DLD1 (cell line): ENCODE measurements around the gene CSNK1G1.

Source experiments
- in situ Hi-C: cut with HindIII; loops from 2 replicates; pipeline ENCODE4 v1.10.0; 2017; ENCODE audit warnings: low sequenced_read_pairs

Gene CSNK1G1

DNA sequence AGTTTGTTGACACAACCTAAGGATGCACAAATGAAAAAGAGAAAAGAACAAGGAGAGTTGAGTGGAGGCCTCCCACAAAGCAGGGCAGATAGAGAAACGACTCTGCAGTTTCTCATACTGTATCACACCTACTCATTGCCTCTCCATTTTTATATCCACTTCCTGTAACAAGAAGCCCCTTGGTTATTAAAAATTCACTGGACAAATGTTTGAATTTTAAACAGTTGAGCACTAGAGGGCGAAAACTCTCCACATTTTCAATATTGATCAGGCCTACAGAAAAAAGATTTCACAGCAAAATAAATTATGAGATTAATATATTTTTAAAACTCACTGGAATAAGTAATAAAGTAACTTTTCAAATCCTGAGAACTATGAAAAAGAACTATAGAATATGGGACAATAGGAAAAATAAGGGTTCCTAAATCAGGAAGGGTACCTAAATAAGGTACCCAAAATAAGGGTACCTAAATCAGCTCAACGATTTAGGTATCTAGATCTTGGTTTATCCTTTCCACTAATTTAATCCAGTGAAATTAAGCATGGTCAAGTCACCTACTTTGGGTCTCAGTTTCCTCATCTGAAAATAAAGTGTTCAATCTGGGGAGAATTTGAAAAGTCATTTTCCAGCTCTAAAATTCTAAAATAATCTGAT, 146.2 kb downstream of the CSNK1G1 start:
- in situ Hi-C loops, result no loop called here

DNA sequence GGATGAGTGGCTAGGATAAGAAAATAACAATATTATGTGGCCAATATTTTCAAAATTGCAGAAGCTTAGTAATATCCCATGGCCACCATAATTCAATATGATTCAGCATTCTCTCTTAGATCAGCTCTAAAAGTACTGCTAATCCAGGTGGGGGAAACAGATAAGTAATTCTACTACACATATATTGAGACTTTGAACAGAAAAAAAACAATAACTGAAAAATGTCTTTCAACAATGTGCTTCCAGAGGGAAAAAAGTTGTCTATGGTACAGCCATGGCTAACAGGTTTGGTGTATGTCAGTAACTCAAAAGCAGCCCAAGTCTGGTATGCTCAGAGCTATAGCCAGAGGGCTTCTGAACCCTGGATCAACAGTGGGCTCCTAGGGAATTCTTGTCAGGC, 150.8 kb downstream of the CSNK1G1 start:
- in situ Hi-C loops, result no loop called here

DNA sequence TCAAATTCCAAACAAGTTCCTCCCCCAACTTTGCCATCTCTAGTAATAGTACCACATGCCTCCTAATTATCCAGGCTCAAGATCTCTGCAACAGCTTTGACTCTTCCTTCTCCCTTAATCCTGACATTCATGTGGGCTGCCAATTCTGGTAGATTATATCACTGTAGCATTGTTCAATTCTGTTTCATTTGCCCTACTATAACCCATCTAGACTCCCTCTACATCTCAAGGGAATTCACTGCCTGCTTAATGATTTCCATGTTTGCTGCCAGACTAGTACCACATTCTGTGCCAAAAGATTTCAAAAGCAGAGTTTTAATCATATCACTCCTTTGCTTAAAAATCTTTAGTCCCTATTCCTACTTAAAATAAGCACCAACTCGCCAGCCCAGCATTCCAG, 158.5 kb downstream of the CSNK1G1 start:
- in situ Hi-C loops, result no loop called here

DNA sequence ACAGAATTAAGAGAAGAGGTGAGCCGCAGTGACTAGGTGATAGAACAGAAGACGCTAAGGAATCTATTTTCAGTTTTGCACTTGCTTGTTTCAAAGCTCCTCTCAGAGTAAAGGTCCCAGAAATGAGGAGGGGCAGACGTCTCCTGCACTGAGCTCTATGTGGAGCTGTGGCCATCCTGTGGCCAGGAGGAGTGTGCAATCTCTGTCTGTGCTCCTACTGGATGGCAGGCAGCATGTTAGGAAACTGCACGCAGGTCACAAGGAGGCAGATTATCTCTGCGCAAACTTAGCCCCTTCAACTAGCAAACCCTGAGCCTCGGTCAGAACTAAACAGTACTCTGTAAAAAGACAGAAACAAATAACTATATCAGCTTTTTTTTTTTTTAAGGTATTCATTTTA, 162.0 kb downstream of the CSNK1G1 start:
- in situ Hi-C loops, result no loop called here

DNA sequence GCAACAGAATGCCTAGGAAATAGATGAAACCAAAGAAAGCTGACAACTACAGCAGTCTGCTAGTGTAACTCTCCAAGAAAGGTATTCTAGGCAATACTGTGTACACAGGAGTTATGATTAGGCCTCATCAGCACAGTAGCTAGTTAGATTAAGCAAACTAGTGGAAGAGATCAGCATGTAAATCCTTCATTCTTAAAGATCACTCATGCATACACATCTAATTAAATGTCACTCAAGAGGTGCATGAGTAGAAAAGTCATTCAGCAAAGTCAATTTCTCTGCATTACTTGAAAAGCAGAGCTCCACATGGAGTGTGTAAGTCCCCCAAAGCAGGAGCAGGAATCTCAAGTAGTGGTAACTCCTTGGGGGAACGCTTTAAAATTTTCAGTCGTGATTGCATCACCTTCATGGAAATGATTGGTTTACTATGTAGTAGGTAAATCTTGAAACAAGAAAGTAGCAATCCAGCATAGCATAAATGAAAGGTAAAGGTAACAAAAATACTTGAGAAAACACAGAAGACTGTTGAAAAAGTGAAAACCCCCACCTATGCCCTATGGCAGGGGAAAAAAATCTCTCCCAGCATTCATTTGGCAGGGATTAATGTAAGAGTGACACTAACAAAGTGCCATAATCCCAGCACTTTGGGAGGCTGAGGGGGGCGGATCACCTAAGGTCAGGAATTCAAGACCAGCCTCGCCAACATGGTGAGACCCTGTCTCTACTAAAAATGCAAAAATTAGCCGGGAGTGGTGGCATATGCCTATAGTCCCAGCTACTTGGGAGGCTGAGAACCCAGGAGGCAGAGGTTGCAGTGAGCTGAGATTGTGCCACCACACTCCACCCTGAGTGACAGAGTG, 163.8 kb downstream of the CSNK1G1 start:
- in situ Hi-C loops, result no loop called here

DNA sequence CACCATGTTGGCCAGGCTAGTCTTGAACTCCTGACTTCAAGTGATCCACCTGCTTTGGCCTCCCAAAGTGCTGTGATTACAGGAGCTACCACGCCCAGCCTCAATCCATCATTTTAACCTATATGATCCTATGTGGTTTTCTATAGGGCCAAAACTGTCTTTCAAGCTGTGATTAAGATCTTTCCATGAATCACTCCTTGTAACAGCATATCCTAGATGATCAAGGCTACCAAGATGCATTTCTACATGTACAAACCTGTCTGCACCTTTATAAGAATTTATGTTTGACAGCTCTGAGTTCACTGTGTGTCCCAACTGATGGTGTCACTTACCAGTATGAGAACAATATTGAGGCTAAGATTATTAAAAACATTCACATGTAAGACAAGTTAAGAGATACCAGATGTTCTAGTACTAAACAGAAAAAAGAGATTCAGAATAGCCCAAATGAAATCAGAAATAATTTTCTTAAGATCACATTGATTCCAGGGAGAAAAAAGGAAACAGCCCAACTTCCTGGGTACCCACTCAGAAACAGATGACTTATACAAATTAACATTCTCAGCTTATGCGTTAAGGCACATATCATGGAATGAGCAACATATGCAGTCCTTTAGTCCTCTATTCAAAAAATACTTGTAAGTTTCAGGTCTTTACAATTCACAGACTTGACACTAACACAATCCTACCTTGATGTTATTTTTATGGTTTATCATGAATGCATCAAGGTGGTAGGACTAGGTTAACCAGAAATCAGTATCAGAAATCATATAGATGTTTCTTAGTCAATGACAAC, 168.4 kb downstream of the CSNK1G1 start:
- in situ Hi-C loops, result no loop called here

DNA sequence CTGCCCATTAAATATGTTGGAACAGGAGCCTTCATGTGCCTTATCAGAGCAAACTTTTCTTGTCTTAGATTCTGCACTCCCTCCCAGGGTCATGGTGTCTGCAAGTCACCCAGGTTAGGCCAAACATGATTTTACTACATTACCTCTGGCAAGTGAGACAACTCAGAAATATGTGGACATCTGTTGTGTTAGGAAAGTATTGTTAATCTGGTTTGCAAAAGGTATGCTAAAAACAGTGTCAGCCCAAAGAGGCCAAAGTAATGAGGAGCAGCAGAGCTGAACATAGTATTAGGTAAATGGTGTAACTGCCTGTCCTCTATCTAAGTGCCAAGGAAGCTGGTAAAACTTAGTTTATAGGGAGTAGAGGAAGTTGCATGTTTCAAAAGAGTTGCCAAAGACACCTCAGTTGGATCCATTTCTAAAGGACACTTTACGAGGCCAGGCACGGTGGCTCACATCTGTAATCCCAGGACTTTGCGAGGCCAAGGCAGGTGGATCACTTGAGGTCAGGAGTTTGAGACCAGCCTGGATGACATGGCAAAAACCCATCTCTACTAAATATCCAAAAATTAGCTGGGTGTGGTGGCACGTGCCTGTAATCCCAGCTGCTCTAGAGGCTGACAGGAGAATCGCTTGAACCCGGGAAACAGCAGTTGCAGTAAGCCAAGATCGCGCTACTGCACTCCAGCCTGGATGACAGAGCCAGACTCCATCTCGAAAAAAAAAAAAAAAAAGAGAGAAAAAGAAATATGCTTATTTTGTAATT, 170.6 kb downstream of the CSNK1G1 start:
- in situ Hi-C loops, result no loop called here

DNA sequence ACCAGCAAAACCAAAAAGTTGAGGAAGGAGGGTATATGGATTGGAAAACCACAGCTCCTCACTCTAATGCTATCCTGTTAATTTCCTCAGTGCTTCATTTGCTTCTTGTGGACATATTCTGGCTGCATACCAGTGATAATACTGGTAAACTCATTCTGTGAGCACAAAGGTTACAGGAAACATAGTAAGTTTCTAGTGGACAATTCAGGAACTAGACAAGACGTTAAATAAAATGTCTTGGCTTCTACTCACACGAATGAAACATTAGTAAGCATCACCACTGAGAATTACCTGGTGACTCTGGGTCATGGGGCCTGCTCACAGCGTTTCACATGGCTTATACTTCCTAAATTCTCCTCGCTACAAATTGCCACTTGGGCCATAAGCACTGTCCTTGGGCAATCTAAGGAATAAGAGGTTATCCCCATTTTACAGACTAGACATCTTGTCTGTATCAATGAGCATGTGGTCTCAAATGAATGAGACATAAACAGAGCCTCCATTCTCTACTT, 173.1 kb downstream of the CSNK1G1 start:
- in situ Hi-C loops, result no loop called here

DNA sequence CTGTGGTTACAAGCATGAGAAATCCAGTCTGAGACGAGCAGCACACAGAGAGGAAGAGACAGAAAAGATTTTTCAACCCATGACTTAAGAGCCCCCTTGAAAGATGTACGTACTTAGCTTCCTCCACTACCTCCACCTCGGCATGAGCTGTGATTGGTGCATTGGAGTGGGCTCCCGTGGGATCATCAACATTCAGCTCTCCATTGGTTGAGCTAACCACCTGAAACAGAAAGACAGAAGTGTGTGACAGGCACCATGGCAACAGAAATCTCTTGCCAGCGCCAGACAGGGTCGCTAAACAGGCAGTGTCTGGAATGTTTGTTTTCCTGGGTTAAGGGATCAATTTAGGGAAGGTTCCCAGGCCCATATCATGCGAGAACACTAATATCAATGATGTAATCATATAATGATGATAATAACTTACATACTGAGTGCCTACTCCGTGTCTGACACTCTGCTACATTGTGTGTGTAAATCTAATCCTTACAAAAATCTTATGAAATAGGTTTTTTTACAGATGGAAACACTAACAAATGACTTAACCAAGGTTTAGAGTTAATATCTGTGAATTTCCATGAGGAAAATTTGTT, 175.6 kb downstream of the CSNK1G1 start:
- in situ Hi-C loops, result no loop called here

DNA sequence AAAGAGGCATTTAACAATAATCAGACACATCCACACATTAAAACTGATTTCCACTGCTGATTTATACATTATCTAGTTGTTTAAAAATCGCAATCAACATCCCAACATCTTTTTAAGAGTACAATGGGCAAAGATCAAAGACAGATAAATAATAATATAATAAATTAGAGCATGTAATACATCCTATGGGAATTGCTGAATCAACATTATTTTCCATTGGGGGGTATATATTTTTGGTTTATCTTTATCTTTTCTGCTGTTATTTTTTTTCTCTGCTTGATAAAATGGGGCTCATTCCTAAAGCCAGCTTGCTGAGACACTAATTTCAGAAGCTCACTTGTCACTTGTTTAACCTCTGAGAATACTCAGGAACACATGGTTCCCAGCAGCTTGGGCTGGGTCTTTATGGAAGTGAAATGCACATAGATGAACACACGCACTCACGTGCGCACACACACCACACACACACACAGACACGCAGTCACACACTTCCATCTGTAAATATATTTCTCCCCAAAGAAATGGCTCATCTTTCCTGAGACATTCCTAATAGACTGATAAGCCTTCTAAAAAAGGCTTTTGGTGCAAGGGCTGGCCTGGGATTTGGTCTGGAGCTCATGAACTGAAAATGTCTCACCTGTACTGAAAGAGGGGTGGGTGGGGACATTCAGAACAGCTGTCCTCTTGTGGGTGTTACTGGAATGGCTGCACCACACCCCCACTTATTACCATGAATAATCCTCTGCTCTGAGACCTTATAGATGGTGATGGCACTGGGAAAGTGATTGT, 189.7 kb downstream of the CSNK1G1 start:
- in situ Hi-C loops, result no loop called here

DNA sequence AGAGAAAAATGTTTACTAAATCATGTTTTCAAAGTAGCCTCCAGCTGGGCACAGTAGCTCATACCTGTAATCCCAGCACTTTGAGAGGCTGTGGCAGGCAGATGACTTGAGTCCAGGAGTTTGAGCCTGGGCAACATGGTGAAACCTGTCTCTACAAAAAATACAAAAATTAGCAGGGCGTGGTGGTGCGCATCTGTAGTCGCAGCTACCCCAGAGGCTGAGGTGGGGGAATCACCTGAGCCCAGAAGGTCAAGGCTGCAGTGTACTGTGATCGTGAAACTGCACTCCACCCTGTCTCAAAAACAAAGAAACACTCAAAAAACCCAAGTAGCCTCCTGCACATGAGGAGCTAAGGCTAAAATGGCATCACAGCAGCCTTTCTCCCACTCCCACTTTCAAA, 191.5 kb downstream of the CSNK1G1 start:
- in situ Hi-C loops, result no loop called here

DNA sequence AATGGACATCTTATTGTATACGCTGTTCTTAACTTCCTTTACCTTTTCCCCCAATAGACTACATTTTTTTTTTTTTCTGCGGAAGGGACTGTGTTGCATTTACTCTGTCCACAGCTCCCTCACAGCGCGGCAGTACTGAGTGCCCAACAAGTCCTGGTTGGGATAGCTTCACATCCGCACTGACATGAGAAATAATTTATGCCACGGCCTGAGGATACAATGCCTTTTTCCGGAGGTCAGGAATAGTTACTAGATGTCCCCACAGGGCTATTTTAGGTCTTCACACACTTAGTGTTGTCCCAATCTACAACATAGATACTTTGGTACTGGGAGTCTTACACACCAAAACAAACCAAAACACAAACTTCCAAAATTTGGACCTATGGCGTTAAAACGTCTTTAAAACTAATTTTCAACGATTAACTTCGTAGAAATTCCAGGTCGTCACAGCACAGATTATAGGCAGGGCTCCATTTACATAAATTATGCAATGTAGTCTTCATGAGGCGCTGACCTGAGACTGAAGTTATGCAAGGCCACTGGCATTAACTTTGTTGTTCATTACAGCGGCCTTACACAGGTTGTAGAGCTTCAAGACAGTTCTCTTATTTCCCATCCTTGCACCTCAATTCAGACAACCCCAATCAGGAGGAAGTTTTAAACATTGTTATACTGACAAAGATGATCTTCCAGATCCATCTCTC, 192.2 kb downstream of the CSNK1G1 start:
- in situ Hi-C loops, result no loop called here

DNA sequence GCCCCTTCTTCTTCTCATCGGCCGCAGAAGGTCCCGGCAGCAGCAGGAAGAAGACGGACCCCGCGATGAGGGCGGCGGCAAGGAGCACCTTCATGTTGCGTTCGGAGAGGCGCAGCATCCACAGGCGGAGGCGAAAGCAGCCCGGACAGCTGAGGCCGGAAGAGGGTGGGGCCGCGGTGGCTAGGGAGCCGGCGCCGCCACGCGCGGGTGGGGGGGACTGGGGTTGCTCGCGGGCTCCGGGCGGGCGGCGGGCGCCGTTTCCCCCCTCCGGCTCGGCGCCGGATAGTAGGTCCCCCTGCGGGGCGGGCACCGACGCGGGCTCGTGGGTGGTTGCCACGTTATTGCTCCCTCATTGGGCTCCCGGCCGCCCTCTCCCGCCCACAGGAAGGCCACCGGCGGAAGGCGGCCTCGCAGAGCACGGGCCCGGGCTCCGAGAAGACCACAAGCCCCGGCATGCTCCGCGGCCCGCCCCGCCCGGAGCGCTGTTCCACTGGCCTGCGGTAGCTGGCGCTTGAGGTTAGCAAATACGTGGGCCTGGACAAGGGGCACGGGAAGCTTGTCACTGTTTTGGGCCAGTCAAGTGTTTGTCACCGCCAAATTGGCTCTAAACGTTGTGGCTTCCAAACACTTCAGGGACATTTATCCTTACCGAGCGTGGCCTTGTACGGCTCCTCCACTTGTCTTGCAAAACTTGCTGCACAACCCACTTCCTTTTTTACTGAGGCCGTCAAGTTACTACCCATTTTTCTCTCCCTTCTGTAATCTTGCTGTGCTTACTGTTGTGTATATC, 192.9 kb downstream of the CSNK1G1 start, which contains the start of gene PPIB:
PPIB (minus strand) TSS at position 154 of the 790 bp plus-strand sequence; CDS start at position 118, 36 bp downstream.
- in situ Hi-C loops, result no loop called here

DNA sequence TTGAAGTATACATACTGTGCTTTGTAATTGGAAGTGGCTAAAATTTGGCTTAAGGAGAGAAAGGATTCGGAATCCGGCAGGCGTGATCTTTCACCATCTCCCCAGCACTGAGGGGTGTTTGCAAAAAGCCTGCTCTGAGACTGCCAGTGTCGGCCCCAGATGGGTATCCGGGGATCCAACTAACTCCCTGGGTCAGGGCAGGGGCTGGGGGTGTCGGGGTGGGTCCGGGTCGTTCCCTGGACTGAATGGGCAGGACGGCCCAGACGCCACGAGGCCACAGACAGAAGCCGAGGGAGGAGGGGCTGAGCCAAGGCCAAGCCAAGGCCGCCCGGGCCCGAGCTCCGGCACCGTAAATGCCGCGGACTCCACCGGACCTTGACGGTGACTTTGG, 193.5 kb downstream of the CSNK1G1 start:
- in situ Hi-C loops, result no loop called here

DNA sequence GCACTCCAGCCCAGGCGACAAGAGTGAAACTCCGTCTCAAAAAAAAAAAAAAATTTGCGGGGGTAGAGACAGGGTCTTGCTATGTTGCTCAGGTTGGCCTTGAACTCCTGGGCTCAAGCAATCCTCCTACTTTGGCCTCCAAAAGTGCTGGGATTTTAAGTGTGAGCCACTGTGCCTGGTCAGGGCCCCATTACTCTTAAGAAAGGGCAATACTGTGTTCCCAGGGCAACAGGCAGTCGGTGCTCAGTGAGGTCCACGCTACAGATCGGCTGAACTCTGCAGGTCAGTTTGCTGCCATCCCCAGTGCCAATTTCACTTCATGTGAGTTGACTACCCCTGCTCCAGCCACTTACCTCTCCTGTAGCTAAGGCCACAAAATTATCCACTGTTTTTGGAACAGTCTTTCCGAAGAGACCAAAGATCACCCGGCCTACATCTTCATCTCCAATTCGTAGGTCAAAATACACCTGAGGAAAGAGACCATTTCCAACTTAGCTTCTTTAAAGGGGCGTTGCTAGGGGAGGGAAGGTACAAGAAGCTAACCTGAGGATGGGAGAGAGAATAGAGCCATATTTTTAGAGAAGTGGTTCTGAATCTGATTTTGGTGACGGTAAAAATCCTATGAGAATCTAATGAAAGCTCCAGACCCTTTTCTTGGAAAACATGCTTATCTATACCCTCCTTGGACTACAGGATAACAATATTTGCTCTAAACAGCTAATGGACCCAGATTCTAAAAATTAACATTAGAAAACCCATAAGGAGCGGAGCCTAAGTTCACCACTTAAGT, 194.1 kb downstream of the CSNK1G1 start:
- in situ Hi-C loops, result no loop called here

DNA sequence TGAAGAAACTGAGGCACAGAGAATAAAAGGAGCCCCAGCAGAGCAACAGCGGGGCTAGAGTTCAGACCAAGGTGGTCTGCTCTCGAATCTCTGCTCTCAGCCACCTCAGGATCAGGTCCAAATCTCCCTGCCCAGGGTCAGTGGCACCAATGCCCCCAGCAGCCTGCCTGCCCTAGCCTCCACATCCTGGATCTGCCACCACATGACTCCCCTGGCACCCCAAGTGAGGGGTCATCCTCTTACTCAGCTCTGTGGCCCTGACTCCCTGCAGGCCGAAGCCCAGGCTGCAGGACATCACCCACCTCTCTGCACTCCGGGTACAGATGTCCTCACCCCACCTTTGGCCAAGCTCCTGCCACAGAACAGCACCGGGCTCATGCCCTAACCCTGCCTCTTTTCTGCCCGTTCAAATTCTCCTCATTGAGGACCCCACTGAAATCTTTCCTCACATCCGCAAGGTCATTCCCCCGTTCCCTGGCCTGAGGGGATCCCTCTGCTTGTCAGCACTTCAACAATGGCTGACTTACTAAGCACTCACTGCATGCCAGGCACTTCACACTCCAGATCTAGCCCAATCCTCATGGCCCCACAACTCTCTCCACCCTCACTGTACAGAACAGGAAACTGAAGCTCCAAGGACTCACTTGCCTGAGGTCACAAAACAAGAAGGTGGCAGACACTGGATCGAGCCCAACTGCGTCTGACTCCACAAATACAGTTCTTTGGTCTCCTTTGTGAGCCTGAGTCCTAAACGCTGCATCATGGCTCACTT, 197.4 kb downstream of the CSNK1G1 start:
- in situ Hi-C loops, result no loop called here
